Skeletal muscle tissue (tissue), 5 donors: ENCODE measurements around the gene ZNF99. TPM values are rescaled to one million over a fixed set of nuclear protein-coding genes. Genes with fewer than 3 reads are reported as not detected.
"Not testable (repeated sequence)": the region's sequence is repeated elsewhere in the genome, so short reads cannot be mapped to it uniquely, and the experiment has no call there.

Experiments
- H3K27ac ChIP-seq: one replicate; pipeline ENCODE4 v1.7.0; 2013; ENCODE audit warnings: mild to moderate bottlenecking, low read depth, low read length, inconsistent platforms
- H3K27me3 ChIP-seq, 3 donors: one replicate each; pipeline ENCODE4 v1.7.0; 2013; ENCODE audit warnings: low read length in 3 of 3; ENCODE audit not compliant: control insufficient read depth in 3 of 3, insufficient read depth in 3 of 3
- H3K36me3 ChIP-seq, 3 donors: one replicate each; pipeline ENCODE4 v1.7.0; 2013; ENCODE audit warnings: low read length in 3 of 3; ENCODE audit not compliant: control insufficient read depth in 3 of 3, insufficient read depth in 3 of 3
- H3K4me1 ChIP-seq, 3 donors: one replicate each; pipeline ENCODE4 v1.7.0; 2013; ENCODE audit warnings: low read length in 3 of 3, mild to moderate bottlenecking in 3 of 3; ENCODE audit not compliant: control insufficient read depth in 3 of 3, insufficient read depth in 3 of 3
- H3K4me3 ChIP-seq, 3 donors: one replicate each; pipeline ENCODE4 v1.7.0; 2013; ENCODE audit warnings: low read length in 3 of 3
- H3K9ac ChIP-seq, 3 donors: one replicate each; pipeline ENCODE4 v1.7.0; 2013; ENCODE audit warnings: low read length in 3 of 3, mild to moderate bottlenecking in 3 of 3, moderate library complexity in 2 of 3, low read depth in 1 of 3
- H3K9me3 ChIP-seq, 3 donors: one replicate each; pipeline ENCODE4 v1.7.0; 2013; ENCODE audit warnings: low read length in 3 of 3; ENCODE audit not compliant: control insufficient read depth in 3 of 3
- small RNA-seq: library from RNA; depleted of rRNA; stranded (forward); fragments of <200 nt; gene quantifications from one replicate; pipeline ENCODE3, GENCODE V24; 2014
- total RNA-seq: library from RNA; depleted of rRNA; stranded (reverse); fragments of >200 nt; gene quantifications from one replicate; pipeline ENCODE4 v1.2.3, GENCODE V29; 2014
- donor health status: Osteomylitis.

ZNF99 gene
- total RNA-seq, 1 donor from 2014 or later, result under 0.01 TPM

DNA sequence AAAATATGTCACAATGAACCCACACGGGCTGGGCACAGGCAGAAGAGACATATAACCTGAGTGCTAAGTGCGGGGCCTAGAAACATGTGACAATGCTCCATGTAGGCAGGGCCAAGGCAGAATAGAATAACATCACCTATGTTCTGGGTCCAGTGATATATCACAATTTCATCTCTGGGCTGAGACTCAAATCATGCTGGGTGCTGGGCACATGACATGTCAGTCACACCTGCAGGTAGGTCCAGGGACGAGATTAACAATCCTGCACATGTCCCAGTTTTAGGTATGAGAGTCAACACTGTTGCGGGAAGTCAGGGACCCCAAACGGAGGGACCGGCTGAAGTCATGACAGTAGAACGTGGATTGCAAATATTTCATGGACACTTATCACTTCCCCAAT lies 50.3 kb downstream of the ZNF99 start:
- no peak overlapping the region for H3K9ac ChIP-seq
- H3K9me3 ChIP-seq, result peaks cover 0 to 7% (median 2%) of the 10 kb centered on the region in 3 donors
- no peak overlapping the region for H3K4me3 ChIP-seq
- H3K36me3 ChIP-seq, result no peaks in the 10 kb centered on the region
- H3K27ac ChIP-seq, result no peak overlapping the region
- no peaks in the 10 kb centered on the region for H3K27me3 ChIP-seq
- H3K4me1 ChIP-seq, result no peaks in the 10 kb centered on the region

DNA sequence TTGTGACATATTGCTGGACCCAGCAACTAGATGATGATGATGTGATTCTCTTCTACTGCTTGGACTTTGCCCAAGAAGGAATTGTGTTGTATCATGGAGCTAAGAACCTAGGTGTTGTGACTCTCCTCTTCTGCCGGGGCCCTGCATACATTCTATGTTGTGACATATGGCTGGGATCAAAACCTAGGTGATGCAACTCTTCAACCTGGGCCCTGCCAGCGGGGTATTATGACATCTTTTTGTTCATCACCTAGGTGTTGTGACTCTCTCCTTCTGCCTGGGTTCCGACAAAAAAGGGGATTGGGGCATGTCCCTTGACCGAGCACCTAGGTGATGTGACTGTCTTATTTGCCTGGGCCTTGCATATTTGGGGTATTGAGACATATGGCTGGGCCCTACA lies 55.7 kb downstream of the ZNF99 start:
- not testable (repeated sequence) for H3K27me3 ChIP-seq, H3K4me3 ChIP-seq, H3K4me1 ChIP-seq, H3K9ac ChIP-seq, H3K36me3 ChIP-seq, H3K9me3 ChIP-seq, H3K27ac ChIP-seq

DNA sequence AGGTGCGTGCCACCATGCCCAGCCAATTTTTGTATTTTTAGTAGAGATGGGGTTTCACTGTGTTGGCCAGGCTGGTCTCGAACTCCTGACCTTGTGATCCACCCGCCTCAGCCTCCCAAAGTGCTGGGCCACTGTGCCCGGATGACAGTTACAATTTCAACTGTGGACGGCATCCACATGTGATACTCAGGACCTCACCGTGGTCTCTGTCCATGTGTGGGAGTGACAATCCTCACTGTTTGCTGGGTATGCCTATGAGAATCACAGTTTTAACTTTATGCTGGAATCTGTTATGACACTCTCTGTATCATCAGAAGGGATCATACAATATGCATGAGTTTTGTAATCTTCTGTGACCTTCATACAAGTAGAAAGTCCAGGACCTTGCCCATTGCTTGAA lies 62.4 kb downstream of the ZNF99 start:
- H3K4me1 ChIP-seq, H3K27ac ChIP-seq, H3K36me3 ChIP-seq, H3K4me3 ChIP-seq, H3K9ac ChIP-seq, H3K27me3 ChIP-seq, H3K9me3 ChIP-seq: not testable (repeated sequence)

DNA sequence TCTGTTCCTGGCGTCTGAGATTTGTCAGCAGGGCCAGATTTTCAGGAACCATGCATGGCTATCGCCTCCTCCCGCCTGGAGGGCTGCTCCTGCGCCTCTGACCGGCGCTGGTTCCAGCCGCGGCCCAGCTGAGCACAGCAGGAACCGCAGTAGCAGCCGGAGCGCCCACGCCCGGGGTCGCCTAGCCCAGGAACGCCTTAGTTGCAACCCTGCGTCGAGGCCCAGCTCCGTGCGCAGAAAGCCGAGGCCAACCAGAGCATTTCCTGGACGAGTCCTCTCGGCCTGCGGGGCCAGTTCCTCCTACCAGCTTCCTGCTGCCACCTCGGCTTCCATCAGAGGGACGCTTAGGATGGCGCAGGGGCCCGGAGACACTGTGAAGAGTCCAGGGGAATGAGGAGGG lies 75.0 kb downstream of the ZNF99 start:
- H3K36me3 ChIP-seq, result no peaks in the 10 kb centered on the region
- H3K4me1 ChIP-seq, result no peaks in the 10 kb centered on the region
- peaks cover 0 to 2% (median 0%) of the 10 kb centered on the region in 3 donors for H3K9me3 ChIP-seq

DNA sequence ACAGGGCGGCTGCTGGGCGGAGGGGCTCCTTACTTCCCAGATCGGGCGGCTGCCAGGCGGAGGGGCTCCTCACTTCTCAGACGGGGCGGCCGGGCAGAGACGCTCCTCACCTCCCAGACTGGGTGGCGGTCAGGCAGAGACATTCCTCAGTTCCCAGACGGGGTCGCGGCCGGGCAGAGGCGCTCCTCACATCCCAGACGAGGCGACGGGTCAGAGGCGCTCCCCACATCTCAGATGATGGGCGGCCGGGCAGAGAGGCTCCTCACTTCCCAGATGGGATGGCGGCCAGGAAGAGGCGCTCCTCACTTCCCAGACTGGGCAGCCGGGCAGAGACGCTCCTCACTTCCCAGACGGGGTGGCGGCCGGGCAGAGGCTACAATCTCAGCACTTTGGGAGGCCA lies 80.9 kb downstream of the ZNF99 start:
- H3K4me1 ChIP-seq, H3K36me3 ChIP-seq, H3K27ac ChIP-seq, H3K27me3 ChIP-seq, H3K4me3 ChIP-seq, H3K9me3 ChIP-seq, H3K9ac ChIP-seq: not testable (repeated sequence)

More for the DNA sequence above, 75.0 kb downstream of the ZNF99 start:
- no peaks in the 10 kb centered on the region for H3K27me3 ChIP-seq
- no peak overlapping the region for H3K4me3 ChIP-seq
- no peak overlapping the region for H3K9ac ChIP-seq
- no peak overlapping the region for H3K27ac ChIP-seq

DNA sequence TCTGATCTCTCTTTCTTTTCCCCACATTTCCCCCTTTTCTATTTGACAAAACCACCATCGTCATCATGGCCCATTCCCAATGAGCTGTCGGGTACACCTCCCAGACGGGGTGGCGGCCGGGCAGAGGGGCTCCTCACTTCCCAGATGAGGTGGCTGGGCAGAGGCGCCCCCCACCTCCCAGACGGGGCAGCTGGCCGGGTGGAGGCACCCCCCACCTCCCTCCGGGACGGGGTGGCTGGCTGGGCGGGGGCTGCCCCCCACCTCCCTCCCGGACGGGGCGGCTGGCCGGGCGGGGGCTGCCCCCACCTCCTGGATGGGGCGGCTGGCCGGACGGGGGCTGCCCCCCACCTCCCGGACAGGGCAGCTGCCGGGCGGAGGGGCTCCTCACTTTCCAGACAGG lies 81.3 kb downstream of the ZNF99 start:
- not testable (repeated sequence) for H3K27me3 ChIP-seq, H3K4me3 ChIP-seq, H3K27ac ChIP-seq, H3K36me3 ChIP-seq, H3K9me3 ChIP-seq, H3K9ac ChIP-seq, H3K4me1 ChIP-seq

Small RNAs within 50 kb of the gene (small RNA-seq; reads per million reads assigned to genes)
- gene AC008626.1 (not detected), gene AC008626.2 (not detected)

Other genes starting within 250 kb of the ZNF99 start
- 1.0 TPM for gene ZNF492, start 149.8 kb downstream of the ZNF99 start, total RNA-seq
- gene ZNF723, start 48.1 kb upstream of the ZNF99 start, total RNA-seq, result not detected
- gene ZNF728, start 219.0 kb upstream of the ZNF99 start, total RNA-seq, result 0.52 TPM